HepG2 (cell line): Measurements from ENCODE around the gene TP53TG3B. TPM values are rescaled to one million over a fixed set of nuclear protein-coding genes. Genes with fewer than 3 reads are reported as not detected.
A peak's percentile ranks its signal among the peaks of the same experiment; 100 is the strongest.
"Not testable (repeated sequence)": the region's sequence is repeated elsewhere in the genome, so short reads cannot be mapped to it uniquely, and the experiment has no call there.

Experiments used
- ATAC-seq: fragments of 200-7000 bp; cut with Tn5 transposase; 3 replicates; pipeline ENCODE4 v1.9.1; 2020; ENCODE audit warnings: mild to moderate bottlenecking, moderate library complexity
- Bru-seq: library from RNA; stranded (reverse); fragments of 400-500 nt; gene quantifications from one replicate; lab custom pipeline; 2021; lab: Mats Ljungman, UMichigan
- BruChase-seq, 2 experiments: library from RNA; stranded (reverse); fragments of 400-500 nt; gene quantifications; one replicate each; lab custom pipeline; 2021; lab: Mats Ljungman, UMichigan
- BruUV-seq: library from RNA; stranded (reverse); fragments of 400-500 nt; replicated peaks from 2 replicates; lab custom pipeline; 2021; lab: Mats Ljungman, UMichigan
- CTCF ChIA-PET: fragments of 300-600 bp; formaldehyde crosslinking; extraction: SDS; loops from one replicate; lab custom pipeline; 2021; ENCODE audit warnings: low total read pairs, inconsistent platforms, low intra/inter-chr PET ratio; lab: Yijun Ruan, JAX
- POLR2A ChIA-PET: fragments of 350-600 bp; sonication (Branson Sonifier 250); formaldehyde crosslinking; loops from one replicate; lab custom pipeline; 2020; ENCODE audit warnings: antibody characterized with exemption, inconsistent platforms; lab: Yijun Ruan, JAX
- DNase-seq: peaks from one replicate; pipeline ENCODE4 v3.0.0-alpha.2; 2015; ENCODE audit warnings: low spot score
- FAIRE-seq: peaks from 3 replicates; lab custom pipeline; 2011; peaks lifted over from hg19 to GRCh38; lab: Jason Lieb, UNC
- H2AFZ ChIP-seq: one replicate; pipeline ENCODE4 v1.6.1; 2011; ENCODE audit warnings: low read length, inconsistent platforms
- H3K27ac ChIP-seq: fragments of 300-600 bp; 3 replicates; pipeline ENCODE4 v1.8.0; 2011; ENCODE audit warnings: mixed run types, mild to moderate bottlenecking, mixed read lengths, low read length, inconsistent platforms; ENCODE audit not compliant: insufficient read depth; ENCODE audit errors: extremely low read length
- H3K27me3 ChIP-seq, 2 experiments: fragments of 200-600 bp in 1 of 2; 2 replicates in 1 of 2; 3 replicates in 1 of 2; pipeline versions ENCODE4 v1.6.0 to v1.8.0; 2011; ENCODE audit warnings: low read length in 2 of 2, mild to moderate bottlenecking in 2 of 2, moderate library complexity in 2 of 2, inconsistent platforms in 1 of 2; ENCODE audit not compliant: insufficient read depth in 2 of 2, control insufficient read depth in 1 of 2
- H3K36me3 ChIP-seq, 2 experiments: fragments of 200-600 bp in 1 of 2; replicated peaks in 1 of 2; 2 replicates in 1 of 2; 3 replicates in 1 of 2; pipeline versions ENCODE4 v1.5.1 to v1.8.0; 2011; ENCODE audit warnings: low read length in 2 of 2, inconsistent platforms in 1 of 2; ENCODE audit not compliant: insufficient read depth in 2 of 2, control insufficient read depth in 1 of 2
- H3K4me1 ChIP-seq: 2 replicates; pipeline ENCODE4 v1.5.1; 2012; ENCODE audit warnings: low read length, inconsistent platforms; ENCODE audit not compliant: insufficient read depth
- H3K4me2 ChIP-seq: 2 replicates; pipeline ENCODE4 v1.6.0; 2011; ENCODE audit warnings: low read depth, low read length, inconsistent platforms
- H3K4me3 ChIP-seq, 3 experiments: fragments of 200-600 bp in 1 of 3; sonication (generic), shearing (Covaris generic) in 1 of 3; replicated peaks in 1 of 3; 2 replicates each; pipeline ENCODE4 v1.5.1; 2011 to 2016; ENCODE audit warnings: low read length in 3 of 3, inconsistent platforms in 2 of 3, low read depth in 2 of 3, mild to moderate bottlenecking in 2 of 3, control low read depth in 1 of 3, mixed read lengths in 1 of 3; ENCODE audit not compliant: insufficient read depth in 1 of 3
- H3K79me2 ChIP-seq: one replicate; pipeline ENCODE4 v1.6.1; 2011; ENCODE audit warnings: low read length, inconsistent platforms; ENCODE audit not compliant: insufficient read depth
- H3K9ac ChIP-seq: 2 replicates; pipeline ENCODE4 v1.6.0; 2011; ENCODE audit warnings: mild to moderate bottlenecking, low read depth, low read length, inconsistent platforms; ENCODE audit not compliant: insufficient read depth
- H3K9me3 ChIP-seq: 2 replicates; pipeline ENCODE4 v1.5.1; 2012; ENCODE audit warnings: mild to moderate bottlenecking, low read length
- H4K20me1 ChIP-seq: 2 replicates; pipeline ENCODE4 v1.6.0; 2011; ENCODE audit warnings: inconsistent platforms, mild to moderate bottlenecking, low read length, moderate library complexity; ENCODE audit not compliant: insufficient read depth
- KLF15 ChIP-seq: sonication (generic); formaldehyde crosslinking; IDR thresholded peaks from 2 replicates; pipeline ENCODE4 v1.8.1; 2023; ENCODE audit warnings: borderline replicate concordance, mild to moderate bottlenecking, inconsistent platforms, missing genetic modification reagents, mixed read lengths
- SALL2 ChIP-seq: sonication (generic); formaldehyde crosslinking; IDR thresholded peaks from 2 replicates; pipeline ENCODE4 v1.8.1; 2023; ENCODE audit warnings: mild to moderate bottlenecking, missing genetic modification reagents, inconsistent platforms
- ZFP90 ChIP-seq: sonication (generic); formaldehyde crosslinking; IDR thresholded peaks from 2 replicates; pipeline ENCODE4 v1.8.0; 2022; ENCODE audit warnings: missing genetic modification reagents, mild to moderate bottlenecking, inconsistent platforms, borderline replicate concordance
- ZNF160 ChIP-seq: sonication (generic); formaldehyde crosslinking; IDR thresholded peaks from 2 replicates; pipeline ENCODE4 v1.8.0; 2022; ENCODE audit warnings: mild to moderate bottlenecking, inconsistent platforms, missing genetic modification reagents
- WGBS: methylation state at CpG from one replicate; pipeline ENCODE4 v1.1.6; 2017; ENCODE audit warnings: low lambda C conversion rate; 5-methylcytosine and 5-hydroxymethylcytosine counted together
- in situ Hi-C: cut with HindIII; loops from 2 replicates; pipeline ENCODE4 v1.10.0; 2017; ENCODE audit warnings: low pct_unique_long_range_greater_than_20kb; ENCODE audit not compliant: extremely low pct_ligation_motif_present
- intact Hi-C: fragments of 100-400 bp; cut with micrococcal nuclease; formaldehyde crosslinking; loops from one replicate; pipeline ENCODE4 v1.10.0; 2022; ENCODE audit not compliant: unreplicated experiment
- long read RNA-seq, 2 experiments: library from RNA in 1 of 2; library from polyadenylated mRNA in 1 of 2; stranded (forward) in 1 of 2; unstranded in 1 of 2; transcript quantifications; one replicate each; pipeline ENCODE4 v2.0.0, GENCODE V29; 2019 to 2022
- polyA minus RNA-seq, 3 experiments: library from RNA; depleted of rRNA, polyadenylated mRNA; stranded (reverse); fragments of >200 nt; gene quantifications; 2 replicates each; pipeline ENCODE4 v1.2.3, GENCODE V29; 2011; ENCODE audit warnings: low replicate concordance in 1 of 3
- polyA plus RNA-seq, 8 experiments: library from polyadenylated mRNA; depleted of rRNA in 3 of 8; stranded (reverse) in 7 of 8; unstranded in 1 of 8; fragments of >200 nt; fragmentation: Illumina TruSeq in 4 of 8; extraction: Trizol in 4 of 8; gene quantifications; 2 replicates each; pipeline versions ENCODE4 v1.2.1 to v1.2.3, GENCODE V29; 2011 to 2016; ENCODE audit warnings: low read depth in 4 of 8, missing spikeins in 1 of 8, mixed read lengths in 1 of 8; ENCODE audit not compliant: insufficient read depth in 1 of 8
- total RNA-seq, 5 experiments: library from RNA; depleted of rRNA; stranded (reverse); fragments of >200 nt; fragmentation: Illumina TruSeq; extraction: Trizol; gene quantifications; 2 replicates each; pipeline ENCODE4 v1.2.3, GENCODE V29; 2016; ENCODE audit warnings: low read depth in 1 of 5
- TF ChIP-seq, protein P1 (sequence below): sonication (generic); formaldehyde crosslinking; IDR thresholded peaks from 2 replicates; pipeline ENCODE4 v1.8.0; 2022; ENCODE audit warnings: missing genetic modification reagents, mild to moderate bottlenecking, inconsistent platforms, borderline replicate concordance

Gene TP53TG3B, protein sequence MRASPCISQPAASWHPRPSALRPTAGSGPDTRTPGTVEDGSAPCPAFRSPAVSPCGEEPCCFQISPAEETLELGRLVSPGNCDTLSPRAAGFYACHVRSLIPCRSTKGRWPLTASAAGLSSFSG
- not detected in 2 replicates for total RNA-seq (2016; rRNA removed; fragmentation: Illumina TruSeq; extraction: Trizol)
- total RNA-seq (2016; cell fraction: cytosol; rRNA removed; fragmentation: Illumina TruSeq; extraction: Trizol; ENCODE audit: low read depth) = not detected in 2 replicates
- not detected in 2 replicates for total RNA-seq (2016; cell fraction: insoluble cytoplasmic fraction; rRNA removed; fragmentation: Illumina TruSeq; extraction: Trizol)
- total RNA-seq (2016; cell fraction: membrane; rRNA removed; fragmentation: Illumina TruSeq; extraction: Trizol) = not detected in 2 replicates
- total RNA-seq (2016; cell fraction: nucleus; rRNA removed; fragmentation: Illumina TruSeq; extraction: Trizol) = not detected in 2 replicates
- not detected in 2 replicates for polyA plus RNA-seq (2011; rRNA removed)
- not detected in 2 replicates for polyA plus RNA-seq (2011; cell fraction: cytosol; rRNA removed)
- polyA plus RNA-seq (2011; cell fraction: nucleus; rRNA removed) = not detected in 2 replicates
- polyA plus RNA-seq (2012) = not detected in 2 replicates
- not detected in 2 replicates for polyA plus RNA-seq (2016; cell fraction: cytosol; fragmentation: Illumina TruSeq; extraction: Trizol; ENCODE audit: low read depth)
- not detected in 2 replicates for polyA plus RNA-seq (2016; cell fraction: insoluble cytoplasmic fraction; fragmentation: Illumina TruSeq; extraction: Trizol; ENCODE audit: low read depth)
- not detected in 2 replicates for polyA plus RNA-seq (2016; cell fraction: membrane; fragmentation: Illumina TruSeq; extraction: Trizol; ENCODE audit: low read depth)
- not detected in 2 replicates for polyA plus RNA-seq (2016; cell fraction: nucleus; fragmentation: Illumina TruSeq; extraction: Trizol; ENCODE audit: insufficient read depth, low read depth)
- not detected in 2 replicates for polyA minus RNA-seq (2011; rRNA and poly(A)+ RNA removed; ENCODE audit: low replicate concordance)
- polyA minus RNA-seq (2011; cell fraction: cytosol; rRNA and poly(A)+ RNA removed) = not detected in 2 replicates
- polyA minus RNA-seq (2011; cell fraction: nucleus; rRNA and poly(A)+ RNA removed) = not detected in 2 replicates
- Bru-seq, nascent RNA = not detected
- not detected for BruChase-seq, experiment 1, labeled RNA remaining after a 6-hour chase
- not detected for BruChase-seq, experiment 2, labeled RNA remaining after a 2-hour chase
- long read RNA-seq, experiment 1 = 0 reads
- long read RNA-seq, experiment 2 = 0 reads

DNA sequence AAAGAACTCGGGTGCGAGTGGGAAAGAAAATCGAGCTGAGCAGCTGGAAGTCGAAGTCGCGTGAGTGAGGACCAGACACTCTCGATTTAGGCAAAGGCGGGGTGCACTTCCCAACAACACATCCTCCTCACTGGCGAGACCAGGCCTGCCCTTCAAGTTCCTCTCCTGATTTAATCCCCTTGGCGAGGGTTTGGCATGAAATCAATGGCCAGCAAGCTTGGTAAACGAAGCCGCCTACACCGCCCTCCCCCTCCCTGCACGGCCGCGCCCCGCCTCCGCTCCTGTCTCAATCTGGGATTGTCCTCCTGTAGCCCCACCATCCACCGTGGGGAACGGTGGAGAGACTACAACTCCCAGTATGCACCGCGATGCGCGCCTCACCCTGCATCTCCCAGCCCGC is at the start of gene TP53TG3B:
TP53TG3B (plus strand) TSS at position 301 of the 400 bp plus-strand sequence; CDS start at position 369, 68 bp downstream.
- H3K9me3 ChIP-seq, H4K20me1 ChIP-seq, H3K4me2 ChIP-seq, H3K36me3 ChIP-seq, FAIRE-seq, H3K79me2 ChIP-seq, H3K4me1 ChIP-seq, in situ Hi-C loops, H2AFZ ChIP-seq, intact Hi-C loops, H3K4me3 ChIP-seq, H3K9ac ChIP-seq, POLR2A ChIA-PET, H3K27ac ChIP-seq, DNase-seq, ATAC-seq, CTCF ChIA-PET, H3K27me3 ChIP-seq, BruUV-seq: not testable (repeated sequence)
- no CpG with 5 or more reads among the region's 25 CpGs for WGBS

GRCh38 chr16:33336226-33337012 is 24.2 kb upstream of the TP53TG3B start:
- TF ChIP-seq ZNF160 (0 out of 2 replicates have a peak, but pooled peaks have one; percentile 31), KLF15 (peak; percentile 40; the same call in 1 of the 2 replicates), SALL2 (CRISPR knock-in tag) (peak; percentile 32; the same call in 1 of the 2 replicates), ZFP90 (peak; percentile 41; the same call in 1 of the 2 replicates)
- TF ChIP-seq, protein P1, sequence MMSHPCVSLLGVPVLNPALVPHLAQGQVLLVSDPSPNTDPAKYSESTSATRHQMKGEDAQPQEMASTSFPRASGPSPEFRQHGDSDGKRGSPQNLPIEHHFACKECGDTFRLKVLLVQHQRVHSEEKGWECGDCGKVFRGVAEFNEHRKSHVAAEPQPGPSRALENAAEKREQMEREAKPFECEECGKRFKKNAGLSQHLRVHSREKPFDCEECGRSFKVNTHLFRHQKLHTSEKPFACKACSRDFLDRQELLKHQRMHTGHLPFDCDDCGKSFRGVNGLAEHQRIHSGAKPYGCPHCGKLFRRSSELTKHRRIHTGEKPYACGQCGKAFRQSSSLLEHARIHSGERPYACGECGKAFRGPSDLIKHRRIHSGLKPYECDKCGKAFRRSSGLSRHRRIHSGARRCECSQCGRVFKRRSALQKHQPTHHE = 0 out of 2 replicates have a peak, but pooled peaks have one; percentile 45
- H3K9ac ChIP-seq, H3K27me3 ChIP-seq, H3K4me3 ChIP-seq, intact Hi-C loops, in situ Hi-C loops, H3K4me2 ChIP-seq, H3K79me2 ChIP-seq, DNase-seq, H4K20me1 ChIP-seq, FAIRE-seq, CTCF ChIA-PET, H3K27ac ChIP-seq, H2AFZ ChIP-seq, H3K4me1 ChIP-seq, POLR2A ChIA-PET, H3K36me3 ChIP-seq, BruUV-seq: not testable (repeated sequence)
- 15% methylated on average over 4 of the region's 4 CpGs for WGBS
- peak; percentile 33; the same call in 1 of the 3 replicates for ATAC-seq
- H3K9me3 ChIP-seq = peaks cover 16% of the 10 kb centered on the region
